ENCODE results near the gene MVB12B. TPM values are rescaled to one million over a fixed set of nuclear protein-coding genes. Genes with fewer than 3 reads are reported as not detected.

MVB12B gene
- total RNA-seq, 2 experiments from 2014 or later, result 17.4 to 19.9 TPM

DNA sequence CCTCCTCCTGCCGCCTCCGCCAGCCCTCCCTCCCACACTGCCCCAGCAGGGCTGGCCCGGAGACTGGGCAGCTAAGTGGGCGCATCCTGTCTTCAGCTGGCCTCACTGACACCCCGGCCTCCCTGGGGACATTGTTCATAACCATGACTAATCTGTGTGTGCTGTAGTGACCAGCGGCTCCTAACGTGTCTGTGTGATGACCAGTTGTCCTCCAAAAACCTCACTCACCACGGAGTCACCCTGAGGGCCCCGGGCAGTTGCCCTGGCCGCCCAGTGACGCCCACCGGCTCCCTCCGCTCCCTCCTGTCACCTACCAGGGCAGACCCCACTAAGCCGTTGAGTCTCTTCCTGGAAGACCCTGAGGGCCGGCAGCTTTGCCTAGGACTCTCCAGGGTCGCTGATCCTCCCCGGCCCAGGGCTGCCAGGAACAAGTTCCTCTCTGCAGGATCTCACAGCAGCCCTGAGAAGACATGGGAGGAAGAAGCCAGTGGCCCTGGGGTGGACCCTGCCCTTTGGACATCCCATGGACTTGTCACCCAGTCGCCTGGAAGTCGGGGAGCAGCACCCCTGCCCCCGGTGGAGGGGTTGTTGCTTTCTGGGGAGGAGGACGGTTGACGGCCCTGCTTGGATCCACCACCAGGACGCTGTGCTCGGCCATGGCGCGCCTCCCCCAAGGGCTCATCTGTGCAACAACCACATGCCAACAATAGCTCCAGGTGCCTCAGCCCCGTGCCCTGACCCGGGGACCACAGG lies 176.9 kb downstream of the MVB12B start:
- Mint-ChIP-seq H3K9me3 (ENCODE audit: insufficient read depth) (no peaks in the 10 kb centered on the region), H3K27ac (no peak overlapping the region), H3K4me1 (ENCODE audit: low read depth) (peaks cover 16% of the 10 kb centered on the region), H3K4me3 (no peak overlapping the region), H3K27me3 (ENCODE audit: low read depth) (peaks cover 9% of the 10 kb centered on the region), H3K36me3 (ENCODE audit: low read depth) (no peaks in the 10 kb centered on the region)
- no peak for ATAC-seq
- CTCF ChIA-PET, result no interaction called here
- DNase-seq, result no peak
- POLR2A ChIA-PET, result no interaction called here

GRCh38 chr9:126504086-126504976 lies 177.7 kb downstream of the MVB12B start:
- H3K9me3 Mint-ChIP-seq (ENCODE audit: insufficient read depth), result no peaks in the 10 kb centered on the region
- no peak overlapping the region for H3K4me3 Mint-ChIP-seq
- no peak for DNase-seq
- H3K27me3 Mint-ChIP-seq (ENCODE audit: low read depth), result peaks cover 9% of the 10 kb centered on the region
- H3K27ac Mint-ChIP-seq, result no peak overlapping the region
- CTCF ChIA-PET, result no interaction called here
- H3K4me1 Mint-ChIP-seq (ENCODE audit: low read depth), result peaks cover 10% of the 10 kb centered on the region
- POLR2A ChIA-PET, result no interaction called here
- ATAC-seq, result no peak
- H3K36me3 Mint-ChIP-seq (ENCODE audit: low read depth), result no peaks in the 10 kb centered on the region

- POLR2A ChIA-PET, result no interaction called here
- no peaks in the 10 kb centered on the region for H3K36me3 Mint-ChIP-seq (ENCODE audit: low read depth)
Observed at GRCh38 chr9:126504977-126505455, 178.4 kb downstream of the MVB12B start.

GRCh38 chr9:126505697-126506346 lies 179.2 kb downstream of the MVB12B start:
- DNase-seq, result no peak
- H3K4me1 Mint-ChIP-seq (ENCODE audit: low read depth), result peaks cover 3% of the 10 kb centered on the region
- H3K4me3 Mint-ChIP-seq, result no peak overlapping the region
- ChIA-PET POLR2A (no interaction called here), CTCF (interaction anchor here (0.9 to 1.3 kb wide), 2 partner anchors 52 kb away, joined by 3 to 7 read pairs; no protein-coding TSS in a partner anchor)
- H3K27me3 Mint-ChIP-seq (ENCODE audit: low read depth), result peaks cover 4% of the 10 kb centered on the region
- H3K27ac Mint-ChIP-seq, result no peak overlapping the region
- no peak for ATAC-seq
- H3K9me3 Mint-ChIP-seq (ENCODE audit: insufficient read depth), result no peaks in the 10 kb centered on the region
- H3K36me3 Mint-ChIP-seq (ENCODE audit: low read depth), result no peaks in the 10 kb centered on the region

More at GRCh38 chr9:126504977-126505455, 178.4 kb downstream of the MVB12B start:
- H3K4me3 Mint-ChIP-seq, result no peak overlapping the region
- CTCF ChIA-PET, result interaction anchor here (0.9 kb wide), 1 partner anchor 53 kb away, joined by 7 read pairs; no protein-coding TSS in a partner anchor
- ATAC-seq (no peak), DNase-seq (no peak)
- H3K27me3 Mint-ChIP-seq (ENCODE audit: low read depth), result peaks cover 8% of the 10 kb centered on the region
- no peak overlapping the region for H3K27ac Mint-ChIP-seq
- H3K4me1 Mint-ChIP-seq (ENCODE audit: low read depth), result peaks cover 7% of the 10 kb centered on the region
- H3K9me3 Mint-ChIP-seq (ENCODE audit: insufficient read depth), result no peaks in the 10 kb centered on the region

- POLR2A ChIA-PET, result no interaction called here
- Mint-ChIP-seq H3K27ac (no peak overlapping the region), H3K4me1 (ENCODE audit: low read depth) (no peaks in the 10 kb centered on the region), H3K36me3 (ENCODE audit: low read depth) (no peaks in the 10 kb centered on the region), H3K9me3 (ENCODE audit: insufficient read depth) (no peaks in the 10 kb centered on the region), H3K4me3 (no peak overlapping the region), H3K27me3 (ENCODE audit: low read depth) (peaks cover 7% of the 10 kb centered on the region)
- CTCF ChIA-PET, result interaction anchor here (1.3 kb wide), 1 partner anchor 51 kb away, joined by 3 read pairs; no protein-coding TSS in a partner anchor
- DNase-seq, result no peak
- ATAC-seq, result no peak
Observed at GRCh38 chr9:126506361-126507317, 180.0 kb downstream of the MVB12B start.

GRCh38 chr9:126507318-126508109 lies 180.9 kb downstream of the MVB12B start:
- Mint-ChIP-seq H3K4me1 (ENCODE audit: low read depth) (no peaks in the 10 kb centered on the region), H3K36me3 (ENCODE audit: low read depth) (no peaks in the 10 kb centered on the region), H3K9me3 (ENCODE audit: insufficient read depth) (no peaks in the 10 kb centered on the region), H3K27ac (no peak overlapping the region), H3K27me3 (ENCODE audit: low read depth) (peaks cover 14% of the 10 kb centered on the region), H3K4me3 (no peak overlapping the region)
- ATAC-seq (no peak), DNase-seq (no peak)
- CTCF ChIA-PET, result interaction anchor here (1.2 to 3.8 kb wide), 4 partner anchors 7 to 51 kb away, joined by 3 to 27 read pairs (median 4); no protein-coding TSS in a partner anchor
- POLR2A ChIA-PET, result no interaction called here

DNA sequence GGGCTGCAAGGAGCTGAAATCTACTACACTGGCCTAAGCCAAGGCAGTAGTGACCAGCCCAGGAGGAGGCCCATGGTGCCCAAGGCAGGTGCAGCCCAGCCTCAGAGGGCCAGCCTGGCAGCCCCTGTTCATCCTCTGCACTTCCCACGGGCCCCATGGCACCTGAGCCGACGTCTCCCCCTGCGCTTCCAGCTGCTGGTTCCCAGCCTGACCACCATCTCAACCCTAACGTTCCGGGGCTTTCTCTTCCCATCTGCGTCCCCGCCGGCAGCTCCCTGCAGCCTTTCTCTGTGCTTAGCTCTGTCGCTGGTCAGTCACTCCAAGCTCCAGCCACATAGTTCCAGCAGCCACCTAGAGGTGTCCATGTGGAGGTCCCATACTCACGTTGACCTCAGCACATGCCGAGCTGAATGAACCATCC lies 181.6 kb downstream of the MVB12B start:
- H3K9me3 Mint-ChIP-seq (ENCODE audit: insufficient read depth), result no peaks in the 10 kb centered on the region
- DNase-seq (no peak), ATAC-seq (no peak)
- ChIA-PET CTCF (interaction anchor here (1.2 to 3.8 kb wide), 3 partner anchors 8 to 50 kb away, joined by 3 to 27 read pairs (median 5); no protein-coding TSS in a partner anchor), POLR2A (no interaction called here)
- peaks cover 16% of the 10 kb centered on the region for H3K27me3 Mint-ChIP-seq (ENCODE audit: low read depth)
- H3K27ac Mint-ChIP-seq, result no peak overlapping the region
- no peaks in the 10 kb centered on the region for H3K4me1 Mint-ChIP-seq (ENCODE audit: low read depth)
- H3K4me3 Mint-ChIP-seq, result no peak overlapping the region
- no peaks in the 10 kb centered on the region for H3K36me3 Mint-ChIP-seq (ENCODE audit: low read depth)

DNA sequence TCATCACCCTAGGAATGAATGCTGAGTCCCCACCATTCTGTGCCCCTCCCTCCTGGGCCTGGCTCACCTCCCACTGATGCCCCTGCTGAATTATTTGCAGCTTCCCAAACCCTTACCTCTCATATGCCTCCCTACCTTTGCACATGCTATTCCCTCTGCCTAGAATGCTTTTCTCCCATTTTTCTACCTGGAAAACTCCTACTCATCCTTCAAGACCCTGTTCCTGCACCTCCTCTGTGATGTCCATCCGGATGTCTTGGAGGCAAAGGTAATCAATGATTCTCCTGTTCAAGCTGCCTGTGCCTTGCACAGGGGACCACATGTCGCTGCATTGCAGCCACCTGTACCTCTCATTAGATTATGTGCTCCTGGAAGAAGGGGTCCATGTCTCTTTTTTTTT lies 182.3 kb downstream of the MVB12B start:
- ChIA-PET POLR2A (no interaction called here), CTCF (interaction anchor here (1.4 to 3.8 kb wide), 2 partner anchors 9 to 46 kb away, joined by 3 to 27 read pairs; no protein-coding TSS in a partner anchor)
- DNase-seq (no peak), ATAC-seq (no peak)
- peaks cover 22% of the 10 kb centered on the region for H3K27me3 Mint-ChIP-seq (ENCODE audit: low read depth)
- no peak overlapping the region for H3K27ac Mint-ChIP-seq
- no peak overlapping the region for H3K4me3 Mint-ChIP-seq
- H3K9me3 Mint-ChIP-seq (ENCODE audit: insufficient read depth), result no peaks in the 10 kb centered on the region
- no peaks in the 10 kb centered on the region for H3K36me3 Mint-ChIP-seq (ENCODE audit: low read depth)
- H3K4me1 Mint-ChIP-seq (ENCODE audit: low read depth), result no peaks in the 10 kb centered on the region

DNA sequence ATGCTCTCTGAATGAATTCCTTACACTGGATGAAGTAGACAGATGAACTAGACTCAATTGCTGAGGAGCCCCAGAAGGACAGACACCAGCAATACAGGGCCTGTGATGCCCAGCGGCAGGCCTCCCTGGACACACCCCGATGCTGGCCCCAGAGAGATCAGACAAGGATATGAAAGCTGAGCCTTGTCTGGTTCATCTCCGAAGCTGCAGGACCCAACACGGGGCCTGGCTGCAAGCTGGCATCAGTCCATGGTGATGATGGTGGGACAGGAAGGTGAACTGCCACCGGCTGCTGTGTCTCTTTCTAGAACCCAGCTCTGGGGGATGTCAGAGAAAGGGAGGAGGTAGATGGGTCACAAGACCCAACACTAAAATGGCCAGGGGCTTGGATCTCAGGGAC lies 183.1 kb downstream of the MVB12B start:
- POLR2A ChIA-PET, result no interaction called here
- ATAC-seq (no peak), DNase-seq (no peak)
- CTCF ChIA-PET, result interaction anchor here (0.7 to 3.8 kb wide), 2 partner anchors 10 to 284 kb away, joined by 3 to 27 read pairs; no protein-coding TSS in a partner anchor
- no peaks in the 10 kb centered on the region for H3K4me1 Mint-ChIP-seq (ENCODE audit: low read depth)
- H3K9me3 Mint-ChIP-seq (ENCODE audit: insufficient read depth), result no peaks in the 10 kb centered on the region
- no peaks in the 10 kb centered on the region for H3K36me3 Mint-ChIP-seq (ENCODE audit: low read depth)
- no peak overlapping the region for H3K27ac Mint-ChIP-seq
- no peak overlapping the region for H3K4me3 Mint-ChIP-seq
- peaks cover 22% of the 10 kb centered on the region for H3K27me3 Mint-ChIP-seq (ENCODE audit: low read depth)

DNA sequence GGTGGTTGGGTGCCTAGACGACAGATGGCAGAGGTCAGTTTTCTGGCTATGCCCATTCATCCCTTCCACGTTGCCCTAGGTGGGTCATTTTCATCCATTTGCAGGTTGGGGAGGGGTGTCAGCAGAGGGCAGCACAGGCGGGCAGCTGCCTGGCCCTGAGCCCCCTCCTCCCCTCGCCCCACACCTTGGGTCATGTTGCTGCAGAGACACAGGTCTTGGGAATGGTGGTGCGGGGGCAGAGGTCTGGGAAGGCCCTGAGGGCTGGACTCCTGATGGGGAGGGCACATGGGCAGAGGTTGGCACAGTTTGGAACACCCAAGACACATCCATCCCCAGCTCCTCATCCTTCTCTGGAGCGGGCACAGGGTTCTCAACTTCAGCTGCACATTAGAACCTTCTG lies 183.9 kb downstream of the MVB12B start:
- DNase-seq (no peak), ATAC-seq (no peak)
- Mint-ChIP-seq H3K27ac (no peak overlapping the region), H3K4me1 (ENCODE audit: low read depth) (peaks cover 6% of the 10 kb centered on the region), H3K27me3 (ENCODE audit: low read depth) (peaks cover 28% of the 10 kb centered on the region), H3K9me3 (ENCODE audit: insufficient read depth) (no peaks in the 10 kb centered on the region), H3K36me3 (ENCODE audit: low read depth) (no peaks in the 10 kb centered on the region), H3K4me3 (no peak overlapping the region)
- ChIA-PET CTCF (interaction anchor here (3.8 kb wide), 1 partner anchor 11 kb away, joined by 27 read pairs; no protein-coding TSS in a partner anchor), POLR2A (no interaction called here)

Data from activated CD8-positive, alpha-beta T cell treated with anti-CD3 and anti-CD28 coated beads, Interleukin-2, amount 10 ng/mL, durations not matched to agents 7 days and 5 days (primary cell).